PFSK-1 (cell line): ENCODE results near the gene ZNF831.
A peak's percentile ranks its signal among the peaks of the same experiment; 100 is the strongest.

Experiments used
- FOXP2 ChIP-seq: optimal IDR thresholded peaks from 2 replicates; pipeline ENCODE3; 2011; ENCODE audit warnings: borderline replicate concordance, control low read depth, inconsistent platforms; ENCODE audit not compliant: insufficient read depth; ENCODE audit errors: extremely low read length, extremely low read depth
- POLR2AphosphoS5 ChIP-seq: IDR thresholded peaks from 2 replicates; pipeline ENCODE4 v1.6.1; 2012; ENCODE audit warnings: low read depth, mild to moderate bottlenecking, control low read depth, low read length, moderate library complexity
- REST ChIP-seq, 2 experiments: IDR thresholded peaks; 2 replicates each; pipeline versions ENCODE4 v1.6.1 to v1.8.0; 2011 to 2012; ENCODE audit warnings: low read depth in 2 of 2, low read length in 2 of 2, control low read depth in 1 of 2, inconsistent platforms in 1 of 2, mild to moderate bottlenecking in 1 of 2, moderate library complexity in 1 of 2; ENCODE audit not compliant: insufficient read depth in 1 of 2
- SIN3A ChIP-seq: IDR thresholded peaks from 2 replicates; pipeline ENCODE4 v1.6.1; 2012; ENCODE audit warnings: mild to moderate bottlenecking, low read length, moderate library complexity, borderline replicate concordance; ENCODE audit not compliant: insufficient read depth
- TAF1 ChIP-seq: IDR thresholded peaks from 2 replicates; pipeline ENCODE4 v1.6.1; 2012; ENCODE audit warnings: low read length, control low read depth, borderline replicate concordance; ENCODE audit not compliant: insufficient read depth

ZNF831 gene

DNA sequence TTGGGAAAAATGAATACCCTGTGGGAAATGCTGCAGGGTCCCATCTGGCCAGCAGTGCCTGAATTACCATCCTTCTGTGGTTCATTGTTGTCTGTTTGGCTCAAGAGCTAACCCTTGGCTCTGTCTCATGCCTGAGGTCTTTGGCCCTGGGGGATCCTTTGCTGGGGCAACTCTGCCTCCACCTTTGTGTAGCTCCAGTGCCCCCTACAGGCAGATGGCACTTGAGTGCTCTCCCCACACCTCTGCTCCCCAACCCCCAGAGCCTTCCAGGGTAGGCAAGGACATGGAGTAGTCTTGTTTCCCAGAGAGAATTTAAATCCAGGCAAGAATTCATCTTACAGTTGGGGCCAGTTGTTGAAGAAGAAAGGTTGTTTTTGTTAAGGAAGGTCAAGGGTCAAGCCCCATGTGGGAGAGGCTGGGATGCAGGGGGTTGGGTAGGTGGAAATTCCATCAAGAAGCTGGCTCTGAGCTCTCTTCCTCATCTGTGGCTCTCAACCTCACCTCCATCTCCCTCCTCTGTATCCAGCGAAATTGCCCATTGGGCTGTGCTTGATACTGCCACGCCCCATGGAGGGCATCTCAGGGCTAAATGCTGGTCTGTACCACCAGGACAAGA is 44.2 kb downstream of the ZNF831 start:
- peak; percentile 22 for TF ChIP-seq FOXP2
- no peak for TF ChIP-seq TAF1

DNA sequence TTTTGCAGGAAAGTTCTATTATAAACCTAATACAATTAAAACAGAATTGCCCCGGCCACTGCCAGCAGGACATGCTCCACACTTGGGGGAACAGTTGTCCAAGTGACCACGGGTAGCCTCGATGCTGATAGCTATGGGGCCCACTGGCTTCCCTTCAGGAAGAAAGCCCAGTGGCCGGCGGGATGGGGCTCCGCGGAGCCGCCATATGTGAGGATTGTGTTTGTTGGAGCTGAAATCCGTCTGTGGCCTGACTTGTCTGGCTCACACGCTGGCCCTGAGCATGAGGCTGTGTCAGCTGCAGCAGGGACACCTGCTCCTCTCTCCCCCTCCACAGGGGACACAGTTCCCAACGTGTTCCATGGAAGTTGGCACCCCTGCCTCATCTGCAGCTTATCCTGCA is 46.6 kb downstream of the ZNF831 start:
- TF ChIP-seq FOXP2: no peak
- TF ChIP-seq TAF1: no peak
- no peak for TF ChIP-seq SIN3A
- TF ChIP-seq POLR2AphosphoS5: no peak
- TF ChIP-seq REST (IDR thresholded peaks at IDR 0.05; ENCODE audit: insufficient read depth in 1 of 2, low read depth in 2 of 2, low read length in 2 of 2): no peak

- no peak for TF ChIP-seq POLR2AphosphoS5
- no peak for TF ChIP-seq FOXP2
- TF ChIP-seq SIN3A: no peak
These were observed 47.7 kb downstream of the ZNF831 start for GRCh38 chr20:59211208-59211765.

- no peak for TF ChIP-seq SIN3A
- TF ChIP-seq REST (IDR thresholded peaks at IDR 0.05; ENCODE audit: insufficient read depth in 1 of 2, low read depth in 2 of 2, low read length in 2 of 2): no peak
- no peak for TF ChIP-seq TAF1
- TF ChIP-seq POLR2AphosphoS5: no peak
- no peak for TF ChIP-seq FOXP2
These were observed 50.5 kb downstream of the ZNF831 start for GRCh38 chr20:59214073-59214472.

GRCh38 chr20:59214606-59215547 is 51.3 kb downstream of the ZNF831 start:
- TF ChIP-seq POLR2AphosphoS5 (no peak), SIN3A (no peak), REST (IDR thresholded peaks at IDR 0.05; ENCODE audit: insufficient read depth in 1 of 2, low read depth in 2 of 2, low read length in 2 of 2) (no peak), TAF1 (no peak), FOXP2 (no peak)

GRCh38 chr20:59217173-59217572 is 53.6 kb downstream of the ZNF831 start:
- TF ChIP-seq REST (IDR thresholded peaks at IDR 0.05; ENCODE audit: insufficient read depth in 1 of 2, low read depth in 2 of 2, low read length in 2 of 2): no peak
- no peak for TF ChIP-seq POLR2AphosphoS5
- no peak for TF ChIP-seq FOXP2
- TF ChIP-seq SIN3A: no peak
- no peak for TF ChIP-seq TAF1
